Measurements from ENCODE around the gene ATP9B.
A peak's percentile ranks its signal among the peaks of the same experiment; 100 is the strongest.

- TF ChIP-seq CTCF (IDR thresholded peaks at IDR 0.05) (0 out of 2 replicates have a peak, but pooled peaks have one; percentile 2), ZFX (IDR thresholded peaks at IDR 0.05; ENCODE audit: borderline replicate concordance) (no peak)
These were observed 130.6 kb downstream of the ATP9B start for GRCh38 chr18:79199691-79200374.
